Fibroblast of villous mesenchyme (primary cell): Measurements from ENCODE around the gene MACROD2. TPM values are rescaled to one million over a fixed set of nuclear protein-coding genes. Genes with fewer than 3 reads are reported as not detected.

ENCODE experiments used
- DNase-seq: peaks from one replicate; pipeline ENCODE4 v3.0.0-alpha.2; 2010; ENCODE audit warnings: low read depth
- H3K4me3 ChIP-seq: 2 replicates; pipeline ENCODE4 v1.5.1; 2011; ENCODE audit warnings: low read depth, mild to moderate bottlenecking, low read length
- total RNA-seq: library from RNA; depleted of rRNA; stranded (reverse); fragments of >200 nt; gene quantifications from 2 replicates; pipeline ENCODE4 v1.2.3, GENCODE V29; 2012
- TF ChIP-seq, protein P1 (sequence below): IDR thresholded peaks from 2 replicates; pipeline ENCODE4 v1.5.1; 2012; ENCODE audit warnings: low read depth, mild to moderate bottlenecking, low read length; ENCODE audit not compliant: insufficient read depth

Gene MACROD2
- total RNA-seq, 1 donor, result 1.7 TPM

DNA sequence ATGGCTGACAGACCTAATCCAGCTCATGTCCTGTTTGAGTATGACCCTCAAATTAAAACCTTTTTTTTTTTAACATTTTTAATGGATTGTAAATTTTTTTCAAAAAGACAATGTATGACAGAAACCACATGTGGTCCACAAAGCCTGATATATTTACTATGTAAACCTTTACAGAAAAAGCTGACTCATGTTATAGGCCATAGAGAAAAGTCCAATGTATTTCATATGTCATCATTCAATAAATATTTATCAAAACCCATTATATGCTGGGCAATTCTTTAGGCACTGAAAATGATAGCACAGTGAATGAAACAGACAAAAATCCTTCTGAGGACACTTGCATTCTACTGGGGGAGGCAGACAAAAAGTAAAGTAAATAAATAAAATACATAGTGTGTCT is 1168.3 kb downstream of the MACROD2 start:
- TF ChIP-seq, protein P1, sequence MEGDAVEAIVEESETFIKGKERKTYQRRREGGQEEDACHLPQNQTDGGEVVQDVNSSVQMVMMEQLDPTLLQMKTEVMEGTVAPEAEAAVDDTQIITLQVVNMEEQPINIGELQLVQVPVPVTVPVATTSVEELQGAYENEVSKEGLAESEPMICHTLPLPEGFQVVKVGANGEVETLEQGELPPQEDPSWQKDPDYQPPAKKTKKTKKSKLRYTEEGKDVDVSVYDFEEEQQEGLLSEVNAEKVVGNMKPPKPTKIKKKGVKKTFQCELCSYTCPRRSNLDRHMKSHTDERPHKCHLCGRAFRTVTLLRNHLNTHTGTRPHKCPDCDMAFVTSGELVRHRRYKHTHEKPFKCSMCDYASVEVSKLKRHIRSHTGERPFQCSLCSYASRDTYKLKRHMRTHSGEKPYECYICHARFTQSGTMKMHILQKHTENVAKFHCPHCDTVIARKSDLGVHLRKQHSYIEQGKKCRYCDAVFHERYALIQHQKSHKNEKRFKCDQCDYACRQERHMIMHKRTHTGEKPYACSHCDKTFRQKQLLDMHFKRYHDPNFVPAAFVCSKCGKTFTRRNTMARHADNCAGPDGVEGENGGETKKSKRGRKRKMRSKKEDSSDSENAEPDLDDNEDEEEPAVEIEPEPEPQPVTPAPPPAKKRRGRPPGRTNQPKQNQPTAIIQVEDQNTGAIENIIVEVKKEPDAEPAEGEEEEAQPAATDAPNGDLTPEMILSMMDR, result no peak
- H3K4me3 ChIP-seq, result no peak overlapping the region

DNA sequence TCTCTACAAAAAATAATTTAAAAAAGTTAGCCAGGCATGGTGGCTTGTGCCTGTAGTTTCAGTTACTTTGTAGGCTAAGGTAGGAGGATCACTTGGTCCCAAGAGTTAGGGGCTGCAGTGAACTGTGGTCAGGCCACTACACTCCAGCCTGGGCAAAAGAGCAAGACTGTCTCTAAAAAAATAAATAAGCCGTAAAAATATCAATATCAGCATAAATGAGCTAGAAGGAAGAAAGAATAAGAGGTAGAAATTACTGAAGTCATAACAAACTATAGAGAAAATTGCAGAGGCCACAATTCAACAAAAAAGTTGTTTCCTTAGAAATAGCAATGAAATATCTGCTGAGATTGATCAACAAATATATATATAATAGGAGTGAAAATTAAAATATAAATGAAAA is 1169.4 kb downstream of the MACROD2 start:
- no peak for DNase-seq
- TF ChIP-seq, protein P1, result no peak
- no peak overlapping the region for H3K4me3 ChIP-seq

More for the DNA sequence above, 1168.3 kb downstream of the MACROD2 start:
- no peak for DNase-seq

DNA sequence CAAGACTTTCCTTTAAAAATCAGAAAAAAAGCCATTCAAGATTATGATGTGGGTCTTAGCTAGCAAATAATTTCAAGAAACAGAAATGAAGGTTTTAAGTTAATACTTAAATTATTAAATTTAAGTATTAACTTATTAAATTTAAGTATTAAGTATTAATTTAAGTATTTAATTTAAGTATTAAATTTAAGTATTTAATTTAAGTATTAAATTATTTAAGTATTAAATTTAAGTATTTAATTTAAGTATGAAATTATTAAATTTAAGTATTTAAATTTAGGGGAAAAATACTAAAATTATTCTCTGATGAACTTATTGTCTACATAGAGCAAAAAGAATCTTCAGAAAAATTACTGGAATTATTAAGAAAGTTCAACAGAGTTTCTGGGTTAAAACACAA is 1171.4 kb downstream of the MACROD2 start:
- no peak overlapping the region for H3K4me3 ChIP-seq
- no peak for DNase-seq
- TF ChIP-seq, protein P1, result no peak

DNA sequence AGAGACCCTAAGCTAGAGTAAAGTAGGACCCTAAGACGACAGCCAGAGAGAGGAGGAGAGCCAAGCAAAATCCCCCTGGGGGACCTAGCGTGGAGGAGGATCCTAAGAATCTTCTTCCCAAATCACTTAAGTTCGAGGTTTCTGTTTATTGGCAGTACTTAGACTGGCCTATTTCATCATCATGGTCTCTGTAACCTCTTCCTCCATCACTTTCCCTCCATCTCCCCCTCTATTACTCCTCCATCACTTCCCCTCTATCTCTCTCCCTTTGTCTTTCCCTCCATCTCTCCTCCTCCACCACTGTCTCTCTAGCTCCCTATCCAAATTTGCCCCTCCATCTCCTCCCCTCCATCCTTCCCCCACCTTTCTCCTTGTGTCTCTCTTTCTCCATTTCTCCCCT is 1175.7 kb downstream of the MACROD2 start:
- TF ChIP-seq, protein P1, result no peak
- DNase-seq, result no peak
- no peak overlapping the region for H3K4me3 ChIP-seq

DNA sequence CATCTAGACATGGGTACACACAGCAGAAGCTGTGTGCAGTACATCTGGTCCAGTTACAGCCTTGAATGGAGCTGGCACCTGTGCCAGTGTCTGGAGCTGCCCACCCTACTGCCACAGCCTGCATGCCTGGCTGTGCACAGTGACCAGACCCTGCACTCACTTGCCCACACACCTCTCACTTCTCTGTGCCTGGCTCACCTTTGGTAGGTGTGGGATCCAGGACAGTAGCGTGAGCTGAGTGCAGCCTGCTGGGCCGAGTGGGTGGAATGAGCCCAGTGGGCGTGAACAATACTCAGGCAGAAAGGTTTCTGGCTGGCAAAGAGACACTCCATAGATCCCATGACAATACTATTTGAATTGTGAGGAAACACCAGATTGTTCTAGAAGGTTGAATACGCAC is 1181.6 kb downstream of the MACROD2 start:
- TF ChIP-seq, protein P1, result no peak
- no peak for DNase-seq
- no peak overlapping the region for H3K4me3 ChIP-seq

DNA sequence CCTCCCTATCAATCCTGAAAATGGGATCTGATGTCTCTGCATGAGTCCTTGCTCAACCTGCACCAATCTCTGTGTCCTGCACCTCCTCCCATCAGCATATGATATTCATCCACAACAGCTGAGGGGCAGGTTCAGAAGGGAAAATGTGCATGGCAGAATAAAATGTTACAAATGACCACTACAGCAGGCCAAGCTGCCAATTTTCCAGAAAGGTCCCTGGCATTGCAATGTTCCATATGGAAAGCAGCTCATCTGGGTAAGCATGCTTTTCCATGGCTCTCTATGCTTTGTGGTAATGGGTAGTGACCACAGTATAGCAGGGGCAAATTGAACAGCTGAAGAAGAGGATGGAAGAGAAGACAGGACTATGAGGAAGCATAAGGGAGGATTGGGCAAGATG is 1183.3 kb downstream of the MACROD2 start:
- H3K4me3 ChIP-seq, result no peak overlapping the region
- DNase-seq, result no peak
- TF ChIP-seq, protein P1, result no peak

DNA sequence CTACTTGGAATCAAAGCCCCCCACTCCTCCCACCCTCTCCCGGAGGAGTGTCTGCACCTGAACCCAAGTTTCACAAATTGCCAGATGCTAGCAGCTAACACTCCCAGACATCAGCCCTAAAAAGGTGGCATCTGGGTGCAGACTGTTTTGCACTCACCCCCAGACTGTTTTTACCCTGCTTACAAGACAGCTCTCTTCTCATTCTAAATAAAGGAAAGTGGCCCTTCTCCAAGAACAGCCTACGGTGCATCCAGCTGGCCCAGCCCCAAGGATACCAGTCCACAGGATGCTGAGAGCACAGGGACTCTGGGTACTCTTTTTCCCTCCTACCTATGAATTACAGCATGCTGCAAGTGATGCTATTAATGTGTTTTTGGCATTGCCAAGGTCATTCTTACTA is 1184.1 kb downstream of the MACROD2 start:
- TF ChIP-seq, protein P1, result no peak
- no peak for DNase-seq
- no peak overlapping the region for H3K4me3 ChIP-seq
